Panc1 (cell line): Measurements from ENCODE around the gene PRKD1. TPM values are rescaled to one million over a fixed set of nuclear protein-coding genes. Genes with fewer than 3 reads are reported as not detected.

Experiments
- ATAC-seq: fragments of 200-7000 bp; cut with Tn5 transposase; 2 replicates; pipeline ENCODE4 v1.9.1; 2020; ENCODE audit warnings: mild to moderate bottlenecking, moderate library complexity
- BruUV-seq: library from RNA; stranded (reverse); fragments of 400-500 nt; replicated peaks from 2 replicates; lab custom pipeline; 2021; lab: Mats Ljungman, UMichigan
- CTCF ChIA-PET: fragments of 300-600 bp; sonication (Branson Sonifier 250); formaldehyde crosslinking; loops from one replicate; lab custom pipeline; 2022; ENCODE audit warnings: antibody characterized with exemption; lab: Charles Lee
- POLR2A ChIA-PET: fragments of 300-600 bp; sonication (Branson Sonifier 250); formaldehyde crosslinking; loops from one replicate; lab custom pipeline; 2022; ENCODE audit warnings: antibody characterized with exemption; lab: Charles Lee
- DNase-seq: peaks from one replicate; pipeline ENCODE4 v3.0.0-alpha.2; 2010; ENCODE audit warnings: low read depth, low spot score
- H3K27ac ChIP-seq: 2 replicates; pipeline ENCODE4 v1.5.1; 2011; ENCODE audit warnings: mild to moderate bottlenecking, low read length, inconsistent platforms
- H3K27me3 ChIP-seq: fragments of 200-500 bp; sonication (Bioruptor generic); 2 replicates; pipeline ENCODE4 v1.6.0; 2014; ENCODE audit warnings: low read length, inconsistent platforms; ENCODE audit not compliant: control insufficient read depth, insufficient read depth
- H3K36me3 ChIP-seq: fragments of 200-500 bp; sonication (Bioruptor generic); 2 replicates; pipeline ENCODE4 v1.5.1; 2014; ENCODE audit warnings: inconsistent platforms, mild to moderate bottlenecking, low read length, moderate library complexity; ENCODE audit not compliant: control insufficient read depth, insufficient read depth
- H3K4me1 ChIP-seq: 2 replicates; pipeline ENCODE4 v1.5.1; 2011; ENCODE audit warnings: inconsistent platforms, mild to moderate bottlenecking, low read length, moderate library complexity; ENCODE audit not compliant: control insufficient read depth, insufficient read depth
- H3K4me3 ChIP-seq, 2 experiments: 2 replicates each; pipeline ENCODE4 v1.5.1; 2011 to 2012; ENCODE audit warnings: low read depth in 2 of 2, low read length in 2 of 2, mild to moderate bottlenecking in 2 of 2, inconsistent platforms in 1 of 2, moderate library complexity in 1 of 2
- H3K9me3 ChIP-seq: fragments of 200-500 bp; sonication (Bioruptor generic); 2 replicates; pipeline ENCODE4 v1.5.1; 2014; ENCODE audit warnings: low read depth, mild to moderate bottlenecking, inconsistent platforms, low read length, moderate library complexity; ENCODE audit not compliant: control insufficient read depth, insufficient read depth
- POLR2AphosphoS5 ChIP-seq: IDR thresholded peaks from 2 replicates; pipeline ENCODE4 v1.6.1; 2012; ENCODE audit warnings: mild to moderate bottlenecking, low read depth, low read length, moderate library complexity
- SIN3A ChIP-seq: IDR thresholded peaks from 2 replicates; pipeline ENCODE4 v1.6.1; 2012; ENCODE audit warnings: low read depth, mild to moderate bottlenecking, low read length, moderate library complexity, borderline replicate concordance; ENCODE audit not compliant: insufficient read depth
- TCF7L2 ChIP-seq: IDR thresholded peaks from 2 replicates; pipeline ENCODE4 v1.6.1; 2011; ENCODE audit warnings: mild to moderate bottlenecking, low read depth, low read length, inconsistent platforms
- in situ Hi-C: cut with HindIII; loops from 2 replicates; pipeline ENCODE4 v1.10.0; 2016; ENCODE audit warnings: low sequenced_read_pairs, low pct_unique_long_range_greater_than_20kb
- intact Hi-C: fragments of 100-400 bp; cut with micrococcal nuclease; formaldehyde crosslinking; loops from one replicate; pipeline ENCODE4 v1.10.0; 2022; ENCODE audit not compliant: unreplicated experiment
- total RNA-seq: library from RNA; stranded (reverse); gene quantifications from one replicate; pipeline ENCODE4 v1.2.1, GENCODE V29; 2021; ENCODE audit not compliant: unreplicated experiment
- TF ChIP-seq, protein P1 (sequence below): fragments of 450-650 bp; IDR thresholded peaks from 2 replicates; pipeline ENCODE4 v1.5.1; 2017; ENCODE audit warnings: mild to moderate bottlenecking
- TF ChIP-seq, protein P2 (sequence below), 2 experiments: IDR thresholded peaks; 2 replicates each; pipeline ENCODE4 v1.6.1; 2011 to 2012; ENCODE audit warnings: low read depth in 2 of 2, control low read depth in 1 of 2, low read length in 1 of 2, mild to moderate bottlenecking in 1 of 2, moderate library complexity in 1 of 2; ENCODE audit not compliant: insufficient read depth in 1 of 2

The PRKD1 gene
- total RNA-seq, 1 experiment from 2014 or later: 8.2 TPM

DNA sequence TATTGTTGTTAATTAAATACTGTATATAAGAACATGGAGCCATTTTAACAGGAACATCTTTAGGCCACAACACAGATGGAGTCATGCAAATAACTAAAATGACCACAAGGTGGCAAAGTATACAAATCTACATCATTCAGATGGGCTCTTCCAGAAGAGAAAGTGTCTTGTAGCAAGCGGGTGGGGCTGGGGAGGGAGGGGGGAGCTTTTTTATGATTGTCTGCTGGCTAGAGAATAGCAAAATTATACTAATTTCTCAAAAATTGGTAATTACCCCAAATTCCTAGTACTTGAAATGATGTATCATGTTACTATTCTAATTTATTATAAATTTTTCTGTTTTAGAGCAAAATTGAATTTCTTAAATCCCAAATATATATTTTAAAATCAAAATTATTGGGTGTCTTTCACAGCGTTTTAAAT, 378.7 kb downstream of the PRKD1 start:
- Histone ChIP-seq H3K36me3 (no peaks in the 10 kb centered on the region), H3K9me3 (no peaks in the 10 kb centered on the region), H3K27ac (no peak overlapping the region), H3K4me3 (no peak overlapping the region), H3K4me1 (no peaks in the 10 kb centered on the region), H3K27me3 (no peaks in the 10 kb centered on the region)
- peak; percentile 24 for DNase-seq
- in situ Hi-C loops: loop anchor here (25.0 kb wide), 1 partner anchor 787 kb away; the partner anchor contains the start of gene FOXG1
- POLR2A ChIA-PET: no interaction called here
- peak; percentile 80 for ATAC-seq
- intact Hi-C loops: loop anchor here (1.0 to 10.0 kb wide), 3 partner anchors 456 to 896 kb away; no protein-coding TSS in a partner anchor
- BruUV-seq: no TSS peak
- TF ChIP-seq, protein P1, sequence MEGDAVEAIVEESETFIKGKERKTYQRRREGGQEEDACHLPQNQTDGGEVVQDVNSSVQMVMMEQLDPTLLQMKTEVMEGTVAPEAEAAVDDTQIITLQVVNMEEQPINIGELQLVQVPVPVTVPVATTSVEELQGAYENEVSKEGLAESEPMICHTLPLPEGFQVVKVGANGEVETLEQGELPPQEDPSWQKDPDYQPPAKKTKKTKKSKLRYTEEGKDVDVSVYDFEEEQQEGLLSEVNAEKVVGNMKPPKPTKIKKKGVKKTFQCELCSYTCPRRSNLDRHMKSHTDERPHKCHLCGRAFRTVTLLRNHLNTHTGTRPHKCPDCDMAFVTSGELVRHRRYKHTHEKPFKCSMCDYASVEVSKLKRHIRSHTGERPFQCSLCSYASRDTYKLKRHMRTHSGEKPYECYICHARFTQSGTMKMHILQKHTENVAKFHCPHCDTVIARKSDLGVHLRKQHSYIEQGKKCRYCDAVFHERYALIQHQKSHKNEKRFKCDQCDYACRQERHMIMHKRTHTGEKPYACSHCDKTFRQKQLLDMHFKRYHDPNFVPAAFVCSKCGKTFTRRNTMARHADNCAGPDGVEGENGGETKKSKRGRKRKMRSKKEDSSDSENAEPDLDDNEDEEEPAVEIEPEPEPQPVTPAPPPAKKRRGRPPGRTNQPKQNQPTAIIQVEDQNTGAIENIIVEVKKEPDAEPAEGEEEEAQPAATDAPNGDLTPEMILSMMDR: peak; percentile 57; the same call in 1 of the 2 replicates
- no peak for TF ChIP-seq SIN3A
- CTCF ChIA-PET: interaction anchor here (1.0 kb wide), 2 partner anchors 457 to 722 kb away, joined by 3 read pairs; no protein-coding TSS in a partner anchor

DNA sequence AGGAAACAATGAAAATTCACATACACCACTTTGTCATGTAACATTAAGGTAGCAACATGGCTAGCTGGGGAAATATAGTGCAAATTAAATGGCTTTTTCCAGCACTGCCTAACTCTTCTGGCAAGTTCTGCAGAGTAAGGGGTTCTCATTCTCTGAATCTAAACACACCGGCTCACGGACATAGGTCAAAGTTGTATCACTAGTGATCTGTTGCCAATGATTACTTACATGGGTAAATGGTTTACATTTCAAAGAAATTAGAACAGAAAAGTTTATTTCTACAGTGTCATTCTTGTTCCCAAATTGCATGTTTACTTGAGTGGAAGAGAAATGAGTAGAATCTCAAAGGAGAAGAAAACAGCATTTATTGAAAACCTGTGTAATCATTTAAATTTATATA, 381.9 kb downstream of the PRKD1 start:
- POLR2A ChIA-PET: no interaction called here
- Histone ChIP-seq H3K36me3 (no peaks in the 10 kb centered on the region), H3K27me3 (no peaks in the 10 kb centered on the region), H3K27ac (no peak overlapping the region), H3K4me3 (no peak overlapping the region), H3K4me1 (no peaks in the 10 kb centered on the region), H3K9me3 (no peaks in the 10 kb centered on the region)
- ATAC-seq: no peak
- TF ChIP-seq POLR2AphosphoS5 (no peak), SIN3A (no peak), TCF7L2 (no peak)
- TF ChIP-seq, protein P2, sequence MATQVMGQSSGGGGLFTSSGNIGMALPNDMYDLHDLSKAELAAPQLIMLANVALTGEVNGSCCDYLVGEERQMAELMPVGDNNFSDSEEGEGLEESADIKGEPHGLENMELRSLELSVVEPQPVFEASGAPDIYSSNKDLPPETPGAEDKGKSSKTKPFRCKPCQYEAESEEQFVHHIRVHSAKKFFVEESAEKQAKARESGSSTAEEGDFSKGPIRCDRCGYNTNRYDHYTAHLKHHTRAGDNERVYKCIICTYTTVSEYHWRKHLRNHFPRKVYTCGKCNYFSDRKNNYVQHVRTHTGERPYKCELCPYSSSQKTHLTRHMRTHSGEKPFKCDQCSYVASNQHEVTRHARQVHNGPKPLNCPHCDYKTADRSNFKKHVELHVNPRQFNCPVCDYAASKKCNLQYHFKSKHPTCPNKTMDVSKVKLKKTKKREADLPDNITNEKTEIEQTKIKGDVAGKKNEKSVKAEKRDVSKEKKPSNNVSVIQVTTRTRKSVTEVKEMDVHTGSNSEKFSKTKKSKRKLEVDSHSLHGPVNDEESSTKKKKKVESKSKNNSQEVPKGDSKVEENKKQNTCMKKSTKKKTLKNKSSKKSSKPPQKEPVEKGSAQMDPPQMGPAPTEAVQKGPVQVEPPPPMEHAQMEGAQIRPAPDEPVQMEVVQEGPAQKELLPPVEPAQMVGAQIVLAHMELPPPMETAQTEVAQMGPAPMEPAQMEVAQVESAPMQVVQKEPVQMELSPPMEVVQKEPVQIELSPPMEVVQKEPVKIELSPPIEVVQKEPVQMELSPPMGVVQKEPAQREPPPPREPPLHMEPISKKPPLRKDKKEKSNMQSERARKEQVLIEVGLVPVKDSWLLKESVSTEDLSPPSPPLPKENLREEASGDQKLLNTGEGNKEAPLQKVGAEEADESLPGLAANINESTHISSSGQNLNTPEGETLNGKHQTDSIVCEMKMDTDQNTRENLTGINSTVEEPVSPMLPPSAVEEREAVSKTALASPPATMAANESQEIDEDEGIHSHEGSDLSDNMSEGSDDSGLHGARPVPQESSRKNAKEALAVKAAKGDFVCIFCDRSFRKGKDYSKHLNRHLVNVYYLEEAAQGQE (IDR thresholded peaks at IDR 0.05; ENCODE audit: insufficient read depth in 1 of 2, low read depth in 2 of 2, low read length in 1 of 2): no peak
- TF ChIP-seq, protein P1: no peak
- no TSS peak for BruUV-seq
- intact Hi-C loops (loop anchor here (10.0 kb wide), 1 partner anchor 899 kb away; no protein-coding TSS in a partner anchor), in situ Hi-C loops (loop anchor here (25.0 kb wide), 1 partner anchor 783 kb away; the partner anchor contains the start of gene FOXG1)
- CTCF ChIA-PET: no interaction called here
- no peak for DNase-seq
